GM21367 (cell line): ENCODE results near the gene SHLD1.
"Not testable (repeated sequence)": the region's sequence is repeated elsewhere in the genome, so short reads cannot be mapped to it uniquely, and the experiment has no call there.

ENCODE experiments used
- ATAC-seq: cut with Tn5 transposase; IDR thresholded peaks from one replicate; pipeline ENCODE4 v1.9.1; 2021; ENCODE audit not compliant: unreplicated experiment

The SHLD1 gene

GRCh38 chr20:5749952-5750779 lies at the start of gene SHLD1:
SHLD1 (plus strand) TSS chr20:5750401; CDS start chr20:5772866, 22,465 bp downstream.
- ATAC-seq = peak; percentile 88

GRCh38 chr20:5702339-5702738 lies 47.9 kb upstream of the SHLD1 start:
- ATAC-seq = not testable (repeated sequence)

GRCh38 chr20:5703681-5704101 lies 46.5 kb upstream of the SHLD1 start:
- ATAC-seq = no peak

DNA sequence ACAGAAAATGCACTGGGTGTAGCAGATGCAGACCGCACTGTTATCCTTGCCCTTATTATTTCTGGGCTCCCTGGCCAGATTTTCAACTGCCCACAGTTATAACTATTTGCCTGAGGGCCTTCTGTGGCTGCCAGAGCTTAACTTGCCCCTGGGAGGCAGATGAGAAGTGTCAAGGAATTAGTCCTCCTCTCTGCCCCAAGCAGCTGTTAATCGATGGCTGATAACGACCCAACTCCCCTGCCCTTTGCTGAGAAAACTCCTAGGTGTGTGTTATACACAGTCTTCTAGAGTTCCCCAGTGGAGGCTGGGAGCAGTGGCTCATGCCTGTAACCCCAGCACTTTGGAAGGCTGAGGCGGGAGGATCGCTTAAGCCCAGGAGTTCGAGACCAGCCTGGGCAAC lies 44.4 kb upstream of the SHLD1 start:
- no peak for ATAC-seq

DNA sequence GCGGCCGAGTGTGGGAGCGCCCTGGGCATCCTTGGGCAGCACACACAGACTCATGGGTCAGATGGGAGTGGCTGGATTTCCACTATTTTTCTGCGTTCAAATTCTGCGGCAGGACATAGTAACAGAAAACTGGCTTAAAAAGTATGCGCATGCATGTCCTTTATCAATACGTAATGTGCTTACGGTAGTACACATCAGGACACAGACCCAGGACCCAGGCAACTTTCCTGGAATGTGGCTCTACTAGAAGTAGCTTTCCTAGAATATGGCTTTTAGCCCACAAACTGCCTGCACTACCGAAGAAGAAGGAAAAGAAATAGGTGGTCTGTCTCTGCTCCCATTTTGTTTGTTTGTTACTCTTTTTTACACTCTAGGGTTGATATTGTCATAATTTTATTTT lies 43.4 kb upstream of the SHLD1 start:
- no peak for ATAC-seq

DNA sequence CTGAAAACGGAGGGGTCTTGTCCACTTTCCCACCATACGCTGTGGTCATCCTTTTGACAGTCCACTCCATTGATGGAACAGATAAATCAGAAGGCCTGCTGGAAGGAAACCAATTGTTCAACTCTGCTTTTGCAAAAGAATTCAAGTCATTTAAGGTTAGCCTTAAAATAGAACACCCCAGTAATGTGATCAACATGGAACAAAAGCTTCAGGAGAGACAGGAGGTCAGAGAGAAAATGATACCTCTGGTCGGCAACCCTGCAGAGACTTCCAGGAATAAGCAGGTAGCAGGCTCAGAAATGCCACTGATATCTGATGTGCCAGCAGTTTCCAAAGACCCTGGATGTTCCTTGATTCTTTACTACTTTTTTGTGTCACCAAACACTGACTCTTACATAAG lies 39.6 kb upstream of the SHLD1 start:
- no peak for ATAC-seq

GRCh38 chr20:5714261-5715041 lies 35.8 kb upstream of the SHLD1 start:
- no peak for ATAC-seq

DNA sequence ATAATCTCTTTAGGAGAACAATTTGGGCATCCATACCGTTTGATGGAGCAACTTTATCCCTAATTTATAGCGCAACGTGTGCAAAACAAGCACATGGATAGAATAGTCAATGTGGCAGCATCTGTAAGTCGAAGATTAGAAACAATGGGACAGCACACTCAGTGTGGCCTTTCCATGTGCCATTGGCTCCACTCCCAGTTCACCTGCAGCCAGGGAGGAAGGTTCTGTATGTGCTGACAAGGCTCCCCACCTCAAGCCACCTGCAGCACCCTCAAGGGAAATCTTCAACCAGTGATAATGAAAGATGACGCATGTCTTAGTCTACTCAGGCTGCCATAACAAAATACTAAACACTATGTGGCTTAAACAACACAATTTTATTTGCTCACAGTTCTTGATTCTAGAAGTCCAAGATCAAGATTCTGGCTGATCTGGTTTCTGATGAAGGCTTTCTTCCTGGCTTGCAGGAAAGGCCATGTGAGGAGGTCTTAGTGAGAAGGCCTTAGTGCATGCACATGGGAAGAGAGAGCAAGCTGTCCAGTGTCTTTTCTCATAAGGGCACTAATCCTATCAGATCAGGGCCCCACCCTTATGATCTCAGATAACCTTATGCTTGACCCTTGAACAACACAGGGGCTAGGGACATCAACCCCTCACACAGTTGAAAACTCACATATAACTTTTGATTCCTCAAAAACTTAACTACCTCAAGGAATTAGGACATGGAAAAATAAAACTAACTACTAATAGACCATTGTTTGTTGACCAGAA lies 34.9 kb upstream of the SHLD1 start:
- no peak for ATAC-seq

- no peak for ATAC-seq
Measured at GRCh38 chr20:5716953-5717352, 33.2 kb upstream of the SHLD1 start.

GRCh38 chr20:5718896-5719595 lies 31.2 kb upstream of the SHLD1 start:
- no peak for ATAC-seq

DNA sequence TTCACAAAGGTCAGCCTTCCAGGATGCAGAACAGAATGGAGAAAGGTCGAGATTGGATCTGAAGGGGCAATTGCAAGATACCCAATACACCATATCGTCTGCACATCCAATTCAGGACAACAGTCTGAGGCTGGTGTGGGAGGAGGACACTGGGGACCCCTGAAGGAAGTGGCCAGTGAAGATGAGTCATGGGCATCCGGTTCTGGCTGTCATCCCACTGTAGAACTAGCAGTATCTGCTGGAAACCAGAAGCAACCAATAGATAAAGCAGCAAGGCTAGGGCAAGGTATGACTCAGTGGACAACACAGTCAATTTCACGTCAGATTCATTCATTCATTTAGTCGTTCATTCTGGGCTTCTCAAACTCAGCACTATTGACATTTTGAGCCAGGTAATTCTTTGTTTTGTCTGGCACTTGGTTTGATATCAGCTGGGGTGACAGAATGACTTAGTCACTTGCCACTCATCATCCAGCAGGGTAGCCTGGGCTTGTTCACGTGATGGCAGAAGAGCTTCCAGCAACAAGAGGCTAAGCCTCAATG lies 30.3 kb upstream of the SHLD1 start:
- no peak for ATAC-seq

- ATAC-seq = no peak
Measured at GRCh38 chr20:5720696-5721095, 29.5 kb upstream of the SHLD1 start.

GRCh38 chr20:5721356-5721755 lies 28.8 kb upstream of the SHLD1 start:
- not testable (repeated sequence) for ATAC-seq

DNA sequence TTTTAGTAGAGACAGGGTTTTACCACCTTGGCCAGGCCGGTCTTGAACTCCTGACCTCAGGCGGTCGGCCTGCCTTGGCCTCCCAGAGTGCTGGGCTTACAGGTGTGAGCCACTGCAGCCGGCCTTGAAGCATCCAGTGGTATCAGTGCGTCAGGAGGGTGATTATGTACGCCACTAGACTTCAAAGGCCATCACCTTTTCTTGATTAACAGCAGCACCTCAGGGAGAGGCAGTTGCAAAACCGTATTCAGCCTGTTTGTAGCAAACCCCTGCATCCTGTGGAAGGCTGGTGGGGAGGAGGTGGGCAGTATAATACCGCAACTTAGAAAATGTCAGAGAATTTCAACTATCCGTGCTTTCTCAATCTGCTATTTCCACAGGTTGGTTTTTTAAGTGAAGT lies 27.3 kb upstream of the SHLD1 start:
- no peak for ATAC-seq

DNA sequence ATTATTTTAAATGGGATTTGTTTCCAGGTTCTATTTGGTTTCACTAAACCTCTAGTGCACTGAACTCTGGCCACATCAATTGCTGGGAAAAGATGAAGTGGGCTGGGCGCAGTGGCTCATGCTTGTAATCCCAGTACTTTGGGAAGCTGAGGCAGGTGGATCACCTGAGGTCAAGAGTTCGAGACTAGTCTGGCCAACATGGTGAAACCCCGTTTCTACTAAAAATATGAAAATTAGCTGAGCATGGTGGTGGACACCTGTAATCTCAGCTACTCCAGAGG lies 25.1 kb upstream of the SHLD1 start:
- not testable (repeated sequence) for ATAC-seq

DNA sequence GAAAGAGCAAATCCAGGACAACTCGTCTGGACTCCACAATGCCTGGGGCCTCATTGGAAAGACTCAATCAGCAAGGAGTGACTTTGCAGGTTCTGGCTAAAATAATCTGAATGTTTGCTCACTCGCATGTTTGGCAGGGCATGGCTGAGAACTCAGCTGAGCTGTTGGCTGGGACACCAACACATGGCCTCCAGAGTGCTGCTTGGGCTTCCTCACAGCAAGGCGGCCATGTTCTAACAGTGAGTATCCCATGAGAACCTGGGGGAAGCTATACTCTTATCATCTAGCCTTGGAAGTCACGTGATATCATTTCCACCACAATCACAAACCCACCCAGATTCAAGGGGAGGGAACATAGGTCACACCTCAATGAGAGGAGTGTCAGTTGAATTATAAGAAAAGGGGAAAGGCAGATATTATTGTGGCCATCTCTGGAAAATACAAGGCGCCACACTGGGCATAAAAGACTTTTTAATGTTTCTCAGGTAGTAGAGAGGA lies 23.1 kb upstream of the SHLD1 start:
- no peak for ATAC-seq

GRCh38 chr20:5729348-5729747 lies 20.9 kb upstream of the SHLD1 start:
- no peak for ATAC-seq

DNA sequence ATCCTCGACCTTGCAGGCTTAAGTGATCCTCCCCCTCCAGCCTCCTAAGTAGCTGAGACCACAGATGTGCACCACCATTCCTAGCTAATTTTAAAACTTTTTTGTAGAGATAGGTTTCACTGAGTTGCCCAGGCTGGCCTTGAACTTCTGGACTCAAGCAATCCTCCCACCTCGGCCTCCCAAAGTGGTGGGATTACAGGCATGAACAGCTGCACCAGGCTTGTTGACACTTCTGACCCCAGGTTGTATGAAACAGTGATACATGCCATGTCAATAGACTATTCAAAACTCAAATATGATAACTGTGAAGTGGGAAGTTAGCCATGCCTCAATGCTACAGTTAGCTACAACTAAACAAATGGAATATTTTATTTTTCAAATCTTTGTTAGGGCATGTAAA lies 20.1 kb upstream of the SHLD1 start:
- ATAC-seq = no peak

DNA sequence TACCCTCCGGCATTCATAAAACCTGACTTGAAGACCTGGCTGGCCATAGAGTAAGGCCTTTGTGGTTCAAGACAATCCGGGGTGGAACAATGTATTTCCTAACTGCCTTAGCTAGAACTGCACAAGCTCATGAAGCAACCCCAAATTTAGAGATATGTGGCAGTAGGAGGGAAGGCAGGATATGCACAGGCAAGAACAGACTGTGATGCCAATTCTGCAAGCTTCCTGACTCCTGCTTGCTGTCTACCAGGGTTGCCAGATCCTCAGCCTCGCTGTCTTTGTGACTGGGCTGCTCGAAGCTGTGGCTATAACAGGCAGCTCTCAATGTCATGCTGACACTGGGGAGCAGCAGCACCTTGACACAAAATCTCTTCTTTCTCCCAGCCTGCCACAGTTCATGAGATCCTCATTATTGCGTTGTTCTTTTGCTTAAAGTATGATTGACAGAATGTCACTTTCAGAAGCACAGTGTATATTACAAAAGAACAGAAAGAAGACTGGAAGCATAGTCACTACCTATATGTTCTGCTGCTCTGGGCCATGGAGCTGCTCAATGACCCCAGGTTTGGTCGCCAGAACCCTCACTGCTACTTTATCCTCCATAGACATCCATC lies 18.3 kb upstream of the SHLD1 start:
- ATAC-seq = no peak

DNA sequence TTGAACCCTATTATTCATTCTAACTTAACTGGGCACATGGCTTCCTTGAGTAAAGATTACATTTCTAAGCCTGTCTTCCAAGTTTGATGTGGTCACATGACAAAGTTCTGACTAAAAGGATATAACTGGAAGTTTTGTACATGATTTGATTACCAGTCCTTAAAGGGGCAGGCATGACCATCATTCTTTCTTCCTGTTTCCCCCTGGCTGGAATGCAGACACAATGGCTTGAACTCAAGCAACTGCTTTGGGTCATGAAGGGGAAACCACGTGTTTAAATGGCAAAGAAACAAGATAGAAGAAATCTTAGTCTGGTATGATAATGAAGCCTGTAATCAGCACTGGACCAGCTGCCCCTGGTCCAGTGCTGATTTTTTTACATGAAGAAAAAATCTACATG lies 15.6 kb upstream of the SHLD1 start:
- ATAC-seq = no peak
